ENCODE measurements around the gene IFNL2. TPM values are rescaled to one million over a fixed set of nuclear protein-coding genes. Genes with fewer than 3 reads are reported as not detected.

Gene IFNL2
- total RNA-seq, 2 experiments from 2014 or later = not detected

GRCh38 chr19:39319098-39319891, 51.1 kb downstream of the IFNL2 start:
- Mint-ChIP-seq H3K27ac (no peak overlapping the region), H3K36me3 (peaks cover 3% of the 10 kb centered on the region), H3K4me3 (peak overlapping the region; percentile 37), H3K9me3 (ENCODE audit: low read depth) (no peaks in the 10 kb centered on the region), H3K4me1 (peaks cover 16% of the 10 kb centered on the region), H3K27me3 (peaks cover 7% of the 10 kb centered on the region)
- ATAC-seq (no peak), DNase-seq (no peak)
- CTCF ChIA-PET = no interaction called here

Other genes with a start within 250 kb of the IFNL2 start
- gene FBXO27, start 235.8 kb upstream of the IFNL2 start, total RNA-seq = under 1 TPM in 1 of 2 experiments, not detected in 1; 0.19 TPM
- not detected for gene ACP7, start 184.0 kb upstream of the IFNL2 start, total RNA-seq
- 10 to 100 TPM; 14.6 to 18.4 TPM for gene PAK4, start 142.6 kb upstream of the IFNL2 start, total RNA-seq
- not detected for gene NCCRP1, start 71.4 kb upstream of the IFNL2 start, total RNA-seq
- not detected for gene SYCN, start 64.1 kb upstream of the IFNL2 start, total RNA-seq
- under 1 TPM in 1 of 2 experiments, not detected in 1; 0.42 TPM for gene IFNL3, start 23.4 kb upstream of the IFNL2 start, total RNA-seq
- not detected for gene IFNL4, start 19.5 kb upstream of the IFNL2 start, total RNA-seq
- under 1 TPM; 0.26 to 0.70 TPM for gene IFNL1, start 28.0 kb downstream of the IFNL2 start, total RNA-seq
- 1 to 10 TPM; 4.5 to 8.4 TPM for gene LRFN1, start 52.5 kb downstream of the IFNL2 start, total RNA-seq
- 100 to 1,000 TPM; 472 to 473 TPM for gene GMFG, start 67.6 kb downstream of the IFNL2 start, total RNA-seq
- 10 to 100 TPM; 45.7 to 58.5 TPM for gene SAMD4B, start 74.0 kb downstream of the IFNL2 start, total RNA-seq
- 10 to 100 TPM; 48.9 to 53.8 TPM for gene PAF1, start 122.7 kb downstream of the IFNL2 start, total RNA-seq
- 10 to 100 TPM; 31.0 to 31.2 TPM for gene MED29, start 123.0 kb downstream of the IFNL2 start, total RNA-seq
- gene ZFP36, start 138.5 kb downstream of the IFNL2 start, total RNA-seq = 100 to 1,000 TPM in 1 of 2 experiments, 10 to 100 TPM in 1; 45.1 to 107 TPM
- gene PLEKHG2, start 144.3 kb downstream of the IFNL2 start, total RNA-seq = 10 to 100 TPM; 57.9 to 73.9 TPM
- gene RPS16, start 167.6 kb downstream of the IFNL2 start, total RNA-seq = 1,000 to 10,000 TPM; 1,815 to 2,117 TPM
- gene SUPT5H, start 177.2 kb downstream of the IFNL2 start, total RNA-seq = 100 to 1,000 TPM; 144 to 181 TPM
- 10 to 100 TPM; 59.6 to 83.9 TPM for gene TIMM50, start 212.4 kb downstream of the IFNL2 start, total RNA-seq
- under 1 TPM; 0.26 to 0.98 TPM for gene DLL3, start 230.6 kb downstream of the IFNL2 start, total RNA-seq
- not detected for gene SELENOV, start 246.7 kb downstream of the IFNL2 start, total RNA-seq